ENCODE measurements around the gene YLPM1. TPM values are rescaled to one million over a fixed set of nuclear protein-coding genes. Genes with fewer than 3 reads are reported as not detected.
"Not testable (repeated sequence)": the region's sequence is repeated elsewhere in the genome, so short reads cannot be mapped to it uniquely, and the experiment has no call there.

Gene YLPM1
- total RNA-seq, 2 donors from 2014 or later = 30.0 to 47.7 TPM

- 72 to 90% methylated on average over 1 of the region's 1 CpG for WGBS, 2 donors
- ATAC-seq = no peak
- H3K27me3 ChIP-seq = no peaks in the 10 kb centered on the region
- no peak overlapping the region for H3K4me3 ChIP-seq
- no peaks in the 10 kb centered on the region for H3K9me3 ChIP-seq
- H3K4me1 ChIP-seq = no peaks in the 10 kb centered on the region
- TF ChIP-seq POLR2A (IDR thresholded peaks at IDR 0.05) (no peak), CTCF (IDR thresholded peaks at IDR 0.05) (no peak)
- DNase-seq = no peak
- H3K36me3 ChIP-seq (replicated peaks in 1 of 2; ENCODE audit: insufficient read depth in 1 of 2, low read depth in 2 of 2) = no peaks in the 10 kb centered on the region
- H3K27ac ChIP-seq = no peak overlapping the region
- intact Hi-C loops (cut with DNase I) = no loop called here
Observed at GRCh38 chr14:74756326-74756725, 6.8 kb upstream of the YLPM1 start.

- H3K27ac ChIP-seq; H3K4me1 ChIP-seq; intact Hi-C loops (cut with DNase I); DNase-seq; H3K36me3 ChIP-seq (replicated peaks in 1 of 2; ENCODE audit: insufficient read depth in 1 of 2, low read depth in 2 of 2); ATAC-seq; H3K4me3 ChIP-seq; H3K27me3 ChIP-seq; H3K9me3 ChIP-seq: not testable (repeated sequence)
- 82 to 83% methylated on average over 5 of the region's 5 CpGs for WGBS, 2 donors
Observed at GRCh38 chr14:74758505-74758904, 4.6 kb upstream of the YLPM1 start.

- WGBS, 2 donors = 1 to 2% methylated on average over 12 to 19 of the region's 19 CpGs
- DNase-seq (peak; percentile 8 to 24 (median 18)), ATAC-seq (no peak)
- Histone ChIP-seq H3K9me3 (no peaks in the 10 kb centered on the region), H3K27ac (peak overlapping the region; percentile 43 to 93 (median 82)), H3K36me3 (replicated peaks in 1 of 2; ENCODE audit: insufficient read depth in 1 of 2, low read depth in 2 of 2) (no peaks in the 10 kb centered on the region), H3K4me3 (peak overlapping the region; percentile 84 to 92), H3K27me3 (no peaks in the 10 kb centered on the region), H3K4me1 (peaks cover 44% of the 10 kb centered on the region)
- no peak for TF ChIP-seq CTCF (IDR thresholded peaks at IDR 0.05)
- TF ChIP-seq POLR2A (IDR thresholded peaks at IDR 0.05) = no peak
- intact Hi-C loops (cut with DNase I) = no loop called here
Observed at GRCh38 chr14:74763803-74764531, 851 bp downstream of the YLPM1 start.

GRCh38 chr14:74765721-74766120, 2.6 kb downstream of the YLPM1 start:
- DNase-seq = no peak
- H3K27me3 ChIP-seq = no peaks in the 10 kb centered on the region
- no peak overlapping the region for H3K4me3 ChIP-seq
- H3K27ac ChIP-seq = no peak overlapping the region
- no peaks in the 10 kb centered on the region for H3K36me3 ChIP-seq (replicated peaks in 1 of 2; ENCODE audit: insufficient read depth in 1 of 2, low read depth in 2 of 2)
- H3K9me3 ChIP-seq = no peaks in the 10 kb centered on the region
- no peak for ATAC-seq
- intact Hi-C loops (cut with DNase I) = no loop called here
- peaks cover 44% of the 10 kb centered on the region for H3K4me1 ChIP-seq
- TF ChIP-seq POLR2A (IDR thresholded peaks at IDR 0.05) = no peak

GRCh38 chr14:74771399-74771798, 8.3 kb downstream of the YLPM1 start:
- no peak for ATAC-seq
- H3K4me1 ChIP-seq = peaks cover 23% of the 10 kb centered on the region
- no peaks in the 10 kb centered on the region for H3K9me3 ChIP-seq
- intact Hi-C loops (cut with DNase I) = no loop called here
- WGBS, 2 donors = 39 to 48% methylated on average over 5 of the region's 5 CpGs
- no peak for DNase-seq
- no peak overlapping the region for H3K27ac ChIP-seq
- no peak overlapping the region for H3K4me3 ChIP-seq
- TF ChIP-seq CTCF (IDR thresholded peaks at IDR 0.05) (no peak), POLR2A (IDR thresholded peaks at IDR 0.05) (no peak)
- no peaks in the 10 kb centered on the region for H3K36me3 ChIP-seq (replicated peaks in 1 of 2; ENCODE audit: insufficient read depth in 1 of 2, low read depth in 2 of 2)
- H3K27me3 ChIP-seq = no peaks in the 10 kb centered on the region

GRCh38 chr14:74784634-74785033, 21.5 kb downstream of the YLPM1 start:
- intact Hi-C loops (cut with DNase I) = no loop called here
- no peak for DNase-seq
- H3K36me3 ChIP-seq (replicated peaks in 1 of 2; ENCODE audit: insufficient read depth in 1 of 2, low read depth in 2 of 2) = peaks cover 7 to 25% of the 10 kb centered on the region in 2 donors

More at GRCh38 chr14:74784634-74785033, 21.5 kb downstream of the YLPM1 start:
- ATAC-seq = no peak
- Histone ChIP-seq H3K4me3 (no peak overlapping the region), H3K4me1 (no peaks in the 10 kb centered on the region), H3K27me3 (no peaks in the 10 kb centered on the region), H3K9me3 (no peaks in the 10 kb centered on the region), H3K27ac (no peak overlapping the region)
- TF ChIP-seq CTCF (IDR thresholded peaks at IDR 0.05) = no peak
- TF ChIP-seq POLR2A (IDR thresholded peaks at IDR 0.05) = no peak

Data from body of pancreas (tissue), 4 donors.